ENCODE data around the gene MRPS11. TPM values are rescaled to one million over a fixed set of nuclear protein-coding genes. Genes with fewer than 3 reads are reported as not detected.

MRPS11 gene
- total RNA-seq, 2 donors from 2014 or later: 35.7 to 36.4 TPM

DNA sequence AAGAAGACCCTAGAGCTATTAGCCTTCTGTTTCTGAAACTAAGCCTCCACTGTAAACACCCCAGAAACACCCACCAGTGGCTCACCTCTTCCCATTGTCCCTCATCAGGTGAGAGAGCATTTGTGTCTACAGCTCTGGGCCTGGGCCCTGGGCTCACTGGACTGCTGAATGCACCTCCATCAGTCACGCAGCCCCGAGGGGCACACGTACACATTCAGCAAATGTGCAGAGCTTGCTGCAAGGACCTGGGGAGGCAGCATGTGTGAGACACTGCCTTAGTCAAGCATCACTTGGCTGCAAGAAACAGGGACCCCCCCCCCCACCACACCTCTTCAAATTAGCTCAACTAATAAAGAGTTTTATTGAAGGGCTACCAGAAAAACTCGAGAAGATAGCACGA, 29.3 kb upstream of the MRPS11 start:
- WGBS: 58% methylated on average over 5 of the region's 5 CpGs
- no peak for DNase-seq (ENCODE audit: low spot score)

DNA sequence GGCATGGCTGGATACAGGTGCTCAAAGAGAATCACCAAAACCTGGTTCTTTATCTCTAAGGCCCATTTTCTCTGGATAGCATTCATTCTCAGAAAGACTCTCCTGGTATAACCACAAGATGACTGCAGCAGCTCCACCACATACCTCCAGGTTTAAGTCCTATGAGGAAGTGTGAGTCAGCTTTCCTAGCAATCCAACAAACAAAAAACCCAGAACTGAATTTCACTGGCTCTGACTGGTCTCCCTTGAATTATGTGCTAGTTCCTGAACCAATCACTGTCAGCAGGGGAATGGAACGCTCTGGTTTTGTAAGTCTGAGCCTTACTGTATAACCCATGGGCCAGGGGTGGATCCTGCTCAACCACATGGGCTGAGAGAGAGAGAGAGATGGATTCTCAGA, 27.5 kb upstream of the MRPS11 start:
- 70% methylated on average over 1 of the region's 1 CpG for WGBS
- TF ChIP-seq POLR2A (IDR thresholded peaks at IDR 0.05) (no peak), POLR2AphosphoS5 (IDR thresholded peaks at IDR 0.05) (no peak)
- TF ChIP-seq, protein P1, sequence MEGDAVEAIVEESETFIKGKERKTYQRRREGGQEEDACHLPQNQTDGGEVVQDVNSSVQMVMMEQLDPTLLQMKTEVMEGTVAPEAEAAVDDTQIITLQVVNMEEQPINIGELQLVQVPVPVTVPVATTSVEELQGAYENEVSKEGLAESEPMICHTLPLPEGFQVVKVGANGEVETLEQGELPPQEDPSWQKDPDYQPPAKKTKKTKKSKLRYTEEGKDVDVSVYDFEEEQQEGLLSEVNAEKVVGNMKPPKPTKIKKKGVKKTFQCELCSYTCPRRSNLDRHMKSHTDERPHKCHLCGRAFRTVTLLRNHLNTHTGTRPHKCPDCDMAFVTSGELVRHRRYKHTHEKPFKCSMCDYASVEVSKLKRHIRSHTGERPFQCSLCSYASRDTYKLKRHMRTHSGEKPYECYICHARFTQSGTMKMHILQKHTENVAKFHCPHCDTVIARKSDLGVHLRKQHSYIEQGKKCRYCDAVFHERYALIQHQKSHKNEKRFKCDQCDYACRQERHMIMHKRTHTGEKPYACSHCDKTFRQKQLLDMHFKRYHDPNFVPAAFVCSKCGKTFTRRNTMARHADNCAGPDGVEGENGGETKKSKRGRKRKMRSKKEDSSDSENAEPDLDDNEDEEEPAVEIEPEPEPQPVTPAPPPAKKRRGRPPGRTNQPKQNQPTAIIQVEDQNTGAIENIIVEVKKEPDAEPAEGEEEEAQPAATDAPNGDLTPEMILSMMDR (IDR thresholded peaks at IDR 0.05): no peak
- Histone ChIP-seq H3K27ac (no peak overlapping the region), H3K36me3 (no peaks in the 10 kb centered on the region), H3K27me3 (replicated peaks; ENCODE audit: insufficient read depth) (no peaks in the 10 kb centered on the region), H3K4me1 (replicated peaks) (no peaks in the 10 kb centered on the region), H3K9me3 (no peaks in the 10 kb centered on the region), H3K4me3 (no peak overlapping the region)
- no peak for DNase-seq (ENCODE audit: low spot score)
- intact Hi-C loops (cut with DNase I): no loop called here

More for the DNA sequence above, 29.3 kb upstream of the MRPS11 start:
- intact Hi-C loops (cut with DNase I): no loop called here
- Histone ChIP-seq H3K27ac (no peak overlapping the region), H3K4me1 (replicated peaks) (no peaks in the 10 kb centered on the region), H3K9me3 (no peaks in the 10 kb centered on the region), H3K36me3 (no peaks in the 10 kb centered on the region), H3K27me3 (replicated peaks; ENCODE audit: insufficient read depth) (no peaks in the 10 kb centered on the region), H3K4me3 (no peak overlapping the region)
- TF ChIP-seq, protein P1 (IDR thresholded peaks at IDR 0.05): no peak
- TF ChIP-seq POLR2AphosphoS5 (IDR thresholded peaks at IDR 0.05) (no peak), POLR2A (IDR thresholded peaks at IDR 0.05) (no peak)

DNA sequence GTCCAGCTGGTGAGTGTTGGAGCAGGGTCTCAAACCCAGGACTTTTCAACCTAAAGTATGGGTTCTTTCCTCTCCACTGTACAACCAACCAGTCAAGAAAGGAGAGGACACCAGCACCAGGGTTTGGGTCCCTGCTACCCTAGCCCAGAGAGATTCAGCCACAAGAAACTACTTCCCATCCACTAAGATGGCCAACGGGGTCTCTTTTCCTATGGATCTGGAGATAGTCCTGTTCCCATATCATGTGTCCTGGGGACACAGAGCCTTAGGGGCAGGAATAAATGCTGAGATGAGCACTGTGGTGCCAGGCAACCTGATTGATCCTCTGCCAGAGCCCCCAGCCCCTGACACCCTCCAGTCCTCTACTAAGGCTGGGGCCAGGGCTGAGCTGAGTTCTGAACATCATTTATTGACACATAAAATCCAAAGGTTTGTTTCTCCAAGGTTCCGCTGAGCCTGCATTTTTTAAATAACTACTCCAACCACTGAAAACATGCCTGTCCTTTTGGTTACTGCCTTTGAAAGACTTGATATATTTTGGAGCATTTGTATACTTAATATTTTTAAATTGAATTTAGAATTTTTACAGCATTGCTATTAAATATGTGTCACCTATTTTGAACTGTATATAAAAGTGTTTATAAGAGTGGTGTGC, 26.3 kb upstream of the MRPS11 start:
- TF ChIP-seq, protein P1 (IDR thresholded peaks at IDR 0.05): no peak
- TF ChIP-seq POLR2AphosphoS5 (IDR thresholded peaks at IDR 0.05) (no peak), POLR2A (IDR thresholded peaks at IDR 0.05) (no peak)
- H3K36me3 ChIP-seq: no peaks in the 10 kb centered on the region
- no peaks in the 10 kb centered on the region for H3K9me3 ChIP-seq
- DNase-seq (ENCODE audit: low spot score): no peak
- no peaks in the 10 kb centered on the region for H3K4me1 ChIP-seq (replicated peaks)
- H3K4me3 ChIP-seq: no peak overlapping the region
- no peaks in the 10 kb centered on the region for H3K27me3 ChIP-seq (replicated peaks; ENCODE audit: insufficient read depth)
- 51% methylated on average over 2 of the region's 2 CpGs for WGBS
- H3K27ac ChIP-seq: no peak overlapping the region
- intact Hi-C loops (cut with DNase I): no loop called here

DNA sequence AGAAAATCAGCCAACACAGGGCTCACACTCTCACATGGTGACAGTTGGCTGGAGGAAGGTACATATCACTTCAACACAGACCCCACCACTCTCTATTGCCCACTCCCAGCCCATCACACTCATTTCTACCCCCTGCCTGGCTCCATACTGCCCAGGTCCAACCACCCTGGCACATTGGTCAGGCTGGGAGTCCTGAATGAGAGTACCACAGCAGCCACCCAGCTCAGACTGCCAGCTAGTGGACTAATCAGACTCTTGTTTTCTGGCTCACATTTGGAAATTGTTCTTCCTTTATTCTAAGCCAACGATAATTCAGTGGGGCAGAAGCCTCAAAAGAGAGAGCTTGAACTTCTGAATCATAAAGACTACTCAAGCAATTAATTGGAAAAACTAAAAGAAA, 20.3 kb upstream of the MRPS11 start:
- Histone ChIP-seq H3K27me3 (replicated peaks; ENCODE audit: insufficient read depth) (no peaks in the 10 kb centered on the region), H3K9me3 (no peaks in the 10 kb centered on the region), H3K4me1 (replicated peaks) (no peaks in the 10 kb centered on the region), H3K4me3 (no peak overlapping the region), H3K27ac (no peak overlapping the region), H3K36me3 (no peaks in the 10 kb centered on the region)
- TF ChIP-seq POLR2A (IDR thresholded peaks at IDR 0.05): no peak
- TF ChIP-seq, protein P1 (IDR thresholded peaks at IDR 0.05): no peak
- WGBS: 57% methylated on average over 1 of the region's 1 CpG
- no peak for DNase-seq (ENCODE audit: low spot score)
- intact Hi-C loops (cut with DNase I): no loop called here

DNA sequence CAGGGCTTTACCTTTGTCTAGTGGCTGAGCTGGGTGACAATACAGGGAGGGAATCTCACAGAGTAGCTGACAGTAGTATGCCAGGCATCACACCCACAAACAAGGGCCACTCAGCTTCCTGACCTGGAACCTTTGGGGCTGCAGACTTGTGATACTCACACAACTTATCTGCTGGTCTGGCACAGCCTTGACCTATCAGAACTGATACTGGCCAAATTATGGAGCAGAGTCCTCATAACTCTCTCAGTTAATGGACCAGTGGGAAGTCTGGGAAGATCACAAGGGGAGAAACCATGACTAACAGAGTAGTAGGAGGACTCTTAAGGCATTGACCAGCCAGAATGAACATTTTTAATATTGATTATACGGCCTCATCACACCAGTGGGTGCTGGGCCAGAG, 19.8 kb upstream of the MRPS11 start:
- no peaks in the 10 kb centered on the region for H3K36me3 ChIP-seq
- 86% methylated on average over 1 of the region's 1 CpG for WGBS
- no peak overlapping the region for H3K4me3 ChIP-seq
- H3K9me3 ChIP-seq: no peaks in the 10 kb centered on the region
- no peak overlapping the region for H3K27ac ChIP-seq
- intact Hi-C loops (cut with DNase I): no loop called here
- H3K27me3 ChIP-seq (replicated peaks; ENCODE audit: insufficient read depth): no peaks in the 10 kb centered on the region
- TF ChIP-seq POLR2A (IDR thresholded peaks at IDR 0.05): no peak
- TF ChIP-seq, protein P1 (IDR thresholded peaks at IDR 0.05): no peak
- TF ChIP-seq POLR2AphosphoS5 (IDR thresholded peaks at IDR 0.05): no peak
- no peak for DNase-seq (ENCODE audit: low spot score)
- H3K4me1 ChIP-seq (replicated peaks): no peaks in the 10 kb centered on the region

Measured in prostate gland (tissue), 2 donors.